ENCODE measurements around the gene SLC46A2.

The SLC46A2 gene

GRCh38 chr9:112894041-112894440 lies 3.4 kb upstream of the SLC46A2 start:
- Mint-ChIP-seq H3K36me3 (ENCODE audit: low read depth) (no peaks in the 10 kb centered on the region), H3K27me3 (ENCODE audit: low read depth, poor library complexity) (peaks cover 81% of the 10 kb centered on the region)
- no peak for DNase-seq

GRCh38 chr9:112892981-112893380 lies 2.3 kb upstream of the SLC46A2 start:
- Mint-ChIP-seq H3K4me3 (no peak overlapping the region), H3K27ac (no peak overlapping the region), H3K9me3 (no peaks in the 10 kb centered on the region), H3K36me3 (ENCODE audit: low read depth) (no peaks in the 10 kb centered on the region), H3K4me1 (peaks cover 12% of the 10 kb centered on the region), H3K27me3 (ENCODE audit: low read depth, poor library complexity) (peaks cover 78% of the 10 kb centered on the region)
- DNase-seq, result no peak
- no peak for TF ChIP-seq CTCF (IDR thresholded peaks at IDR 0.05)

More at GRCh38 chr9:112894041-112894440, 3.4 kb upstream of the SLC46A2 start:
- no peaks in the 10 kb centered on the region for H3K9me3 Mint-ChIP-seq
- H3K4me3 Mint-ChIP-seq, result no peak overlapping the region
- no peak overlapping the region for H3K27ac Mint-ChIP-seq
- TF ChIP-seq CTCF (IDR thresholded peaks at IDR 0.05), result no peak
- peaks cover 20% of the 10 kb centered on the region for H3K4me1 Mint-ChIP-seq

- H3K4me3 Mint-ChIP-seq, result no peak overlapping the region
- H3K27ac Mint-ChIP-seq, result no peak overlapping the region
- H3K4me1 Mint-ChIP-seq, result peaks cover 12% of the 10 kb centered on the region
- no peak for DNase-seq
- H3K27me3 Mint-ChIP-seq (ENCODE audit: low read depth, poor library complexity), result peaks cover 73% of the 10 kb centered on the region
- H3K36me3 Mint-ChIP-seq (ENCODE audit: low read depth), result no peaks in the 10 kb centered on the region
- no peak for TF ChIP-seq CTCF (IDR thresholded peaks at IDR 0.05)
- H3K9me3 Mint-ChIP-seq, result no peaks in the 10 kb centered on the region
Observed at GRCh38 chr9:112891521-112891920, 845 bp upstream of the SLC46A2 start.

- Mint-ChIP-seq H3K4me3 (no peak overlapping the region), H3K27ac (no peak overlapping the region), H3K9me3 (no peaks in the 10 kb centered on the region), H3K36me3 (ENCODE audit: low read depth) (no peaks in the 10 kb centered on the region), H3K4me1 (peaks cover 35% of the 10 kb centered on the region), H3K27me3 (ENCODE audit: low read depth, poor library complexity) (peaks cover 52% of the 10 kb centered on the region)
- no peak for TF ChIP-seq CTCF (IDR thresholded peaks at IDR 0.05)
- DNase-seq, result no peak
Observed at GRCh38 chr9:112887381-112887780, 3.3 kb downstream of the SLC46A2 start.

- Mint-ChIP-seq H3K36me3 (ENCODE audit: low read depth) (no peaks in the 10 kb centered on the region), H3K27me3 (ENCODE audit: low read depth, poor library complexity) (peaks cover 44% of the 10 kb centered on the region), H3K27ac (no peak overlapping the region)
Observed at GRCh38 chr9:112886351-112886750, 4.3 kb downstream of the SLC46A2 start.

More at GRCh38 chr9:112886351-112886750, 4.3 kb downstream of the SLC46A2 start:
- TF ChIP-seq CTCF (IDR thresholded peaks at IDR 0.05), result no peak
- Mint-ChIP-seq H3K4me3 (no peak overlapping the region), H3K4me1 (peaks cover 37% of the 10 kb centered on the region), H3K9me3 (no peaks in the 10 kb centered on the region)
- DNase-seq, result no peak

Data from nephron progenitor cell (in vitro differentiated cells).